Activated naive CD4-positive, alpha-beta T cell treated with anti-CD3 and anti-CD28 coated beads, Interleukin-2, amount 50 U/mL, for 16 hours (primary cell): Measurements from ENCODE around the gene TLE6.
"Not testable (repeated sequence)": the region's sequence is repeated elsewhere in the genome, so short reads cannot be mapped to it uniquely, and the experiment has no call there.

Experiments
- DNase-seq: peaks from one replicate; pipeline ENCODE4 v3.0.0-alpha.2; 2020

TLE6 gene

GRCh38 chr19:3005345-3005744, 28.0 kb downstream of the TLE6 start:
- no peak for DNase-seq

- DNase-seq, result peak; percentile 22
These were observed 28.9 kb downstream of the TLE6 start for GRCh38 chr19:3006075-3006767.

- no peak for DNase-seq
These were observed 30.6 kb downstream of the TLE6 start for GRCh38 chr19:3007975-3008374.

- no peak for DNase-seq
These were observed 31.6 kb downstream of the TLE6 start for GRCh38 chr19:3008994-3009393.

GRCh38 chr19:3010871-3011270, 33.5 kb downstream of the TLE6 start:
- DNase-seq, result no peak

GRCh38 chr19:3012059-3012458, 34.7 kb downstream of the TLE6 start:
- DNase-seq, result not testable (repeated sequence)

GRCh38 chr19:3012621-3013262, 35.4 kb downstream of the TLE6 start:
- DNase-seq, result no peak

GRCh38 chr19:3013263-3013725, 35.9 kb downstream of the TLE6 start:
- no peak for DNase-seq

- DNase-seq, result no peak
These were observed 36.8 kb downstream of the TLE6 start for GRCh38 chr19:3014135-3014534.

GRCh38 chr19:3015126-3016057, 38.0 kb downstream of the TLE6 start:
- DNase-seq, result no peak

- DNase-seq, result no peak
These were observed 40.6 kb downstream of the TLE6 start for GRCh38 chr19:3017923-3018322.

- no peak for DNase-seq
These were observed 42.0 kb downstream of the TLE6 start for GRCh38 chr19:3019211-3019854.

GRCh38 chr19:3020321-3020960, 43.1 kb downstream of the TLE6 start:
- no peak for DNase-seq

GRCh38 chr19:3024509-3024869, 47.1 kb downstream of the TLE6 start:
- peak; percentile 31 for DNase-seq

- no peak for DNase-seq
These were observed 47.6 kb downstream of the TLE6 start for GRCh38 chr19:3024870-3025548.

GRCh38 chr19:3025549-3025886, 48.2 kb downstream of the TLE6 start:
- DNase-seq, result no peak

- DNase-seq, result no peak
These were observed 49.4 kb downstream of the TLE6 start for GRCh38 chr19:3026768-3027167.

GRCh38 chr19:3027292-3027691, 49.9 kb downstream of the TLE6 start:
- no peak for DNase-seq

GRCh38 chr19:3027981-3028304, 50.6 kb downstream of the TLE6 start:
- DNase-seq, result no peak

GRCh38 chr19:3028305-3029064, 51.1 kb downstream of the TLE6 start:
- no peak for DNase-seq
